Cardiac muscle cell (in vitro differentiated cells and primary cell): ENCODE measurements around the gene PRPF4. TPM values are rescaled to one million over a fixed set of nuclear protein-coding genes. Genes with fewer than 3 reads are reported as not detected.

Experiments used
- DNase-seq, 2 donors: peaks; one replicate each; pipeline versions ENCODE4 v3.0.0 to v3.0.0-alpha.2; 2010 to 2017; ENCODE audit warnings: low read depth in 1 of 2, low spot score in 1 of 2
- H3K27ac ChIP-seq: fragments of 200-600 bp; sonication (generic); 2 replicates; pipeline ENCODE4 v1.5.1; 2016
- H3K27me3 ChIP-seq: fragments of 200-600 bp; sonication (generic); 2 replicates; pipeline ENCODE4 v1.6.0; 2016; ENCODE audit warnings: control low read depth
- H3K36me3 ChIP-seq: fragments of 200-600 bp; sonication (generic); 2 replicates; pipeline ENCODE4 v1.5.1; 2016; ENCODE audit warnings: control low read depth
- H3K4me1 ChIP-seq: fragments of 200-600 bp; sonication (generic); 2 replicates; pipeline ENCODE4 v1.8.1; 2017; ENCODE audit warnings: low read depth, mild to moderate bottlenecking, mixed run types
- H3K4me3 ChIP-seq: fragments of 200-600 bp; sonication (generic); 2 replicates; pipeline ENCODE4 v1.5.1; 2016; ENCODE audit warnings: mild to moderate bottlenecking
- H3K9me3 ChIP-seq: fragments of 200-600 bp; sonication (generic); 2 replicates; pipeline ENCODE4 v1.5.1; 2017; ENCODE audit warnings: low read depth, mild to moderate bottlenecking, control low read depth
- polyA plus RNA-seq: library from polyadenylated mRNA; unstranded; fragments of >200 nt; fragmentation: Nextera tagmentation; extraction: Ambion mirVana; gene quantifications from 2 replicates; pipeline ENCODE4 v1.2.1, GENCODE V29; 2016
- total RNA-seq: library from RNA; depleted of rRNA; stranded (reverse); fragments of >200 nt; gene quantifications from 2 replicates; pipeline ENCODE4 v1.2.3, GENCODE V29; 2016
- TF ChIP-seq, protein P1 (sequence below): IDR thresholded peaks from 2 replicates; pipeline ENCODE4 v1.5.1; 2012; ENCODE audit warnings: low read depth, mild to moderate bottlenecking, low read length

Gene PRPF4
- total and polyA plus RNA-seq, 2 experiments from 2014 or later = 20.6 to 30.6 TPM

DNA sequence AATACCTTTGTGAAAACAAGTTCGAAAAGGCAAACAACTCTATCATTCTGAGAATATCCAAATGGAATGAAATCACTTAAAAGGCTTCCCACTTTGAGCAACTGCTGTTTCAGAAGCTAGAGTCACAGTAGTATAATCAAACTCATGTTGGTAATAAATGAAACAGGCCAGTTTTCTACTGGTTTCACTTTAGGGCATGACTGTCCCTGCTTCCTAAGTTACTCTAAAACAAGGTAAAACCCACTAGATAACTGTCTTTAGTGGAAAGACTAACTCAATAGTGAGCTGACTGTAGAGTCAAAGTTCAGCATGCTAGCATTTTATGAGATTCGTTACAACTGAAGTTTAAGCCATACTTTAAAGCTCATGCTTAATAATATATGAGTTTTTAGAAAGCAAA, 6.1 kb upstream of the PRPF4 start:
- TF ChIP-seq, protein P1, sequence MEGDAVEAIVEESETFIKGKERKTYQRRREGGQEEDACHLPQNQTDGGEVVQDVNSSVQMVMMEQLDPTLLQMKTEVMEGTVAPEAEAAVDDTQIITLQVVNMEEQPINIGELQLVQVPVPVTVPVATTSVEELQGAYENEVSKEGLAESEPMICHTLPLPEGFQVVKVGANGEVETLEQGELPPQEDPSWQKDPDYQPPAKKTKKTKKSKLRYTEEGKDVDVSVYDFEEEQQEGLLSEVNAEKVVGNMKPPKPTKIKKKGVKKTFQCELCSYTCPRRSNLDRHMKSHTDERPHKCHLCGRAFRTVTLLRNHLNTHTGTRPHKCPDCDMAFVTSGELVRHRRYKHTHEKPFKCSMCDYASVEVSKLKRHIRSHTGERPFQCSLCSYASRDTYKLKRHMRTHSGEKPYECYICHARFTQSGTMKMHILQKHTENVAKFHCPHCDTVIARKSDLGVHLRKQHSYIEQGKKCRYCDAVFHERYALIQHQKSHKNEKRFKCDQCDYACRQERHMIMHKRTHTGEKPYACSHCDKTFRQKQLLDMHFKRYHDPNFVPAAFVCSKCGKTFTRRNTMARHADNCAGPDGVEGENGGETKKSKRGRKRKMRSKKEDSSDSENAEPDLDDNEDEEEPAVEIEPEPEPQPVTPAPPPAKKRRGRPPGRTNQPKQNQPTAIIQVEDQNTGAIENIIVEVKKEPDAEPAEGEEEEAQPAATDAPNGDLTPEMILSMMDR = no peak
- no peak overlapping the region for H3K4me3 ChIP-seq
- H3K27ac ChIP-seq = no peak overlapping the region
- H3K27me3 ChIP-seq = no peaks in the 10 kb centered on the region
- no peaks in the 10 kb centered on the region for H3K9me3 ChIP-seq
- H3K4me1 ChIP-seq = peaks cover 2% of the 10 kb centered on the region
- DNase-seq = no peak
- H3K36me3 ChIP-seq = peaks cover 36% of the 10 kb centered on the region

DNA sequence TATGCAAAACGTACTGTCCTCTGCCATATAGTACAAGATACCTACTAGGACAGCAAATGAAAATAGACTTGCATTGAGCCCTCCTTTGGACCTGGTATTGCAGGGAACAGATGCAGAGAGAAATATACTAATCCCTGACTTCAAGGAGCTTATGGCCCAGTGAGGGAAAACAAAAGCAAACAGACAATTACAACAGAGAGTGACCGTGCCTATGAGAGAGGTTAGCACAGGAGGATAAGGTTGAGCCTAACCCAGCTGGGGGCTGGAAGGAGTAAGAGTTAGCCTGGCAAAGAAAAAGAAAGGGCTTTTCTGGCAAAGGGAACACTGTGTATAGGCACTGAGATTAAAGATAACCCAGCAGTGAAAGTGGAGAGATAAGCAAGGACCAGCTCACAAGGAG, 5.6 kb upstream of the PRPF4 start:
- DNase-seq = no peak
- no peaks in the 10 kb centered on the region for H3K27me3 ChIP-seq
- no peak overlapping the region for H3K27ac ChIP-seq
- peaks cover 36% of the 10 kb centered on the region for H3K36me3 ChIP-seq
- TF ChIP-seq, protein P1 = no peak
- peaks cover 3% of the 10 kb centered on the region for H3K4me1 ChIP-seq
- H3K9me3 ChIP-seq = no peaks in the 10 kb centered on the region
- no peak overlapping the region for H3K4me3 ChIP-seq

- Histone ChIP-seq H3K9me3 (no peaks in the 10 kb centered on the region), H3K27me3 (no peaks in the 10 kb centered on the region), H3K4me1 (peaks cover 8% of the 10 kb centered on the region), H3K27ac (peak overlapping the region; percentile 95), H3K4me3 (peak overlapping the region; percentile 65), H3K36me3 (peaks cover 43% of the 10 kb centered on the region)
- peak; percentile 70 to 79 for DNase-seq
- TF ChIP-seq, protein P1 = peak; percentile 58
Measured at GRCh38 chr9:113274474-113275156, 843 bp upstream of the PRPF4 start.

- H3K27me3 ChIP-seq = no peaks in the 10 kb centered on the region
- peaks cover 8% of the 10 kb centered on the region for H3K4me1 ChIP-seq
- DNase-seq = no peak
- H3K4me3 ChIP-seq = no peak overlapping the region
- TF ChIP-seq, protein P1 = no peak
- no peak overlapping the region for H3K27ac ChIP-seq
- H3K36me3 ChIP-seq = peaks cover 49% of the 10 kb centered on the region
- no peaks in the 10 kb centered on the region for H3K9me3 ChIP-seq
Measured at GRCh38 chr9:113278840-113279239, 3.4 kb downstream of the PRPF4 start.

DNA sequence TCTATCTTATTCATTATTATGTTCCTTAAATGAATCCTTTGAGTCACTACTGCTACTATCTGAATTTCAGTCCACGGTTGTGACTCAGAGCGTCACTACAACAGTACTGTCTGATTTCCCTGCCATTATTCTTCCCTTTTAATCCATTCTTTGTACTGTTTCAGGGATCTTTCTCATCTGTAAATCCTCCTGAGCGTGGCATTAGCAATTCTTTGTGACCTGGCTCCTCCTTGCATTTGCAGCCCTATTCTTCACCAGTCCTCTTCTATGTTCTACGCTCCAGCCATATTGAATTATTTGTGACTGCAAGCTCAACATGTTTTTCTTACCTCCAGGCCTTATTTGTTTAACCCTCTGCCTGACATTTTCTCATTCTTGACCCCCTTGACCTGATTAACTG, 5.9 kb downstream of the PRPF4 start:
- H3K27ac ChIP-seq = no peak overlapping the region
- H3K9me3 ChIP-seq = no peaks in the 10 kb centered on the region
- no peak overlapping the region for H3K4me3 ChIP-seq
- H3K4me1 ChIP-seq = peaks cover 4% of the 10 kb centered on the region
- peaks cover 70% of the 10 kb centered on the region for H3K36me3 ChIP-seq
- no peak for DNase-seq
- H3K27me3 ChIP-seq = no peaks in the 10 kb centered on the region
- TF ChIP-seq, protein P1 = no peak
